ENCODE measurements around the gene CABCOCO1.

The CABCOCO1 gene

DNA sequence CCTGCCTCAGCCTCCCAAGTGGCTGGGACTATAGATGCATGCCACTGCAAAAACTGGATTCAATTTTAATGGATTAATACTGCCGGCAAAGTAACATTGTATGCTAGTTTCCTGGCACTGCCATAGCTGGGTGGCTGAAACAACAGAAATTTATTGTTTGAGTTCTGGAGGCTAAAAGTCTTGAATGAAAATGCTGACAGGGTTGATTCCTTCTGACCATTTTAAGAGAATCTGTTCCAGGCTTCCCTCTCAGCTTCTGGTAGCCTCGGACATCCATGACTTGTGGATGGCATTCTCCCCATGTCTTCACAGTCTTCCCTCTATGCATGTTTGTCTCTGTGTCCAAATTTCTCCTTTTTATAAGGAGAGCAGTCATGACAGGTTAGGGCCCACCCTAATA, 151.4 kb downstream of the CABCOCO1 start:
- no peak for DNase-seq (ENCODE audit: low spot score)

DNA sequence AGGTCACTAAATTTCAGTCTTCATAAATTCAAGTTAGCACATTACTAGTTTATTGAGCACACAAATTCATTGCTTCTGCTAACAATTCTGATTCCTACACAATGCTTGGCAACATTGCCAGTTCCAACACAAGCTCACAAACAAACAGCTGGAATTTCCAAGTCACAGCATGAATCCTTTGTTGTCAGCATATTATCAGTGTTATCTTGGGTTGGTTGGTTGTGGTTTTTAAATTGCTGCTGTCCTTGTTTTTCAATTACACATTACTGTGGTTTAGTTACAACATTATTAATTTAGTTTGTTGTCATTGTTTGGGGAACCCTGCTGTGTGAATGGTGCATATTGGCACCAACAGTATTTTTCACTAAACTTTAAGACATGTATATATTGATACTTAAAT, 152.8 kb downstream of the CABCOCO1 start:
- DNase-seq (ENCODE audit: low spot score), result no peak
